Mesenchymal stem cell (in vitro differentiated cells and primary cell): ENCODE data around the gene VPS13A.

Experiments
- DNase-seq: peaks from one replicate; pipeline ENCODE4 v3.0.0-alpha.2; 2013
- H2AFZ ChIP-seq: one replicate; pipeline ENCODE4 v1.6.1; 2013; ENCODE audit warnings: low read depth, mild to moderate bottlenecking, control low read depth, inconsistent platforms, low read length, moderate library complexity
- H2AK5ac ChIP-seq: 2 replicates; pipeline ENCODE4 v1.6.1; 2013; ENCODE audit warnings: low read length, moderate library complexity, mild to moderate bottlenecking, inconsistent platforms; ENCODE audit not compliant: severe bottlenecking
- H2BK120ac ChIP-seq: one replicate; pipeline ENCODE4 v1.6.1; 2013; ENCODE audit warnings: low read depth, mild to moderate bottlenecking, inconsistent platforms, low read length, moderate library complexity
- H2BK12ac ChIP-seq, 2 experiments: one replicate each; pipeline ENCODE4 v1.6.1; 2013; ENCODE audit warnings: inconsistent platforms in 2 of 2, low read length in 2 of 2, mild to moderate bottlenecking in 2 of 2, moderate library complexity in 2 of 2, control low read depth in 1 of 2
- H2BK15ac ChIP-seq: one replicate; pipeline ENCODE4 v1.6.1; 2013; ENCODE audit warnings: mild to moderate bottlenecking, low read depth, inconsistent platforms; ENCODE audit not compliant: poor library complexity, severe bottlenecking
- H2BK5ac ChIP-seq: 2 replicates; pipeline ENCODE4 v1.6.1; 2013; ENCODE audit warnings: low read depth, mild to moderate bottlenecking, low read length, control low read depth, inconsistent platforms; ENCODE audit not compliant: poor library complexity, severe bottlenecking
- H3K14ac ChIP-seq, 2 experiments: one replicate each; pipeline ENCODE4 v1.6.1; 2013; ENCODE audit warnings: inconsistent platforms in 2 of 2, low read length in 2 of 2, control low read depth in 1 of 2, mild to moderate bottlenecking in 1 of 2, moderate library complexity in 1 of 2
- H3K18ac ChIP-seq, 2 experiments: one replicate each; pipeline ENCODE4 v1.6.1; 2013; ENCODE audit warnings: inconsistent platforms in 2 of 2, low read length in 2 of 2, control low read depth in 1 of 2, low read depth in 1 of 2, mild to moderate bottlenecking in 1 of 2
- H3K23ac ChIP-seq, 2 experiments: one replicate each; pipeline ENCODE4 v1.6.1; 2013; ENCODE audit warnings: inconsistent platforms in 2 of 2, low read length in 2 of 2, mild to moderate bottlenecking in 2 of 2, moderate library complexity in 2 of 2, control low read depth in 1 of 2
- H3K27ac ChIP-seq: 2 replicates; pipeline ENCODE4 v1.5.1; 2013; ENCODE audit warnings: mild to moderate bottlenecking, moderate library complexity, low read length, control low read depth, inconsistent platforms; ENCODE audit not compliant: poor library complexity, severe bottlenecking
- H3K27me3 ChIP-seq, 2 experiments: 2 replicates each; pipeline versions ENCODE4 v1.6.1 to v1.7.0; 2013; ENCODE audit warnings: low read length in 2 of 2, mild to moderate bottlenecking in 2 of 2, moderate library complexity in 2 of 2, control low read depth in 1 of 2, inconsistent platforms in 1 of 2; ENCODE audit not compliant: control insufficient read depth in 1 of 2, insufficient read depth in 1 of 2
- H3K36me3 ChIP-seq, 2 experiments: 2 replicates each; pipeline versions ENCODE4 v1.6.1 to v1.7.0; 2013; ENCODE audit warnings: low read length in 2 of 2, control low read depth in 1 of 2, inconsistent platforms in 1 of 2, low read depth in 1 of 2, mild to moderate bottlenecking in 1 of 2; ENCODE audit not compliant: insufficient read depth in 2 of 2, control insufficient read depth in 1 of 2
- H3K4ac ChIP-seq, 2 experiments: one replicate each; pipeline ENCODE4 v1.6.1; 2013; ENCODE audit warnings: inconsistent platforms in 2 of 2, low read length in 2 of 2, mild to moderate bottlenecking in 2 of 2, moderate library complexity in 2 of 2, control low read depth in 1 of 2, low read depth in 1 of 2
- H3K4me1 ChIP-seq: 2 replicates; pipeline ENCODE4 v1.6.1; 2013; ENCODE audit warnings: low read depth, low read length, control low read depth; ENCODE audit not compliant: control insufficient read depth, insufficient read depth
- H3K4me2 ChIP-seq: 2 replicates; pipeline ENCODE4 v1.6.1; 2013; ENCODE audit warnings: low read length, mild to moderate bottlenecking, inconsistent platforms; ENCODE audit not compliant: poor library complexity, severe bottlenecking
- H3K4me3 ChIP-seq, 2 experiments: 2 replicates each; pipeline versions ENCODE4 v1.5.1 to v1.7.0; 2013; ENCODE audit warnings: low read length in 2 of 2, mild to moderate bottlenecking in 2 of 2, control low read depth in 1 of 2, low read depth in 1 of 2; ENCODE audit not compliant: insufficient read depth in 1 of 2
- H3K79me1 ChIP-seq: replicated peaks from 2 replicates; pipeline ENCODE4 v1.6.1; 2013; ENCODE audit warnings: mild to moderate bottlenecking, control low read depth, low read length, inconsistent platforms; ENCODE audit not compliant: poor library complexity, severe bottlenecking
- H3K9ac ChIP-seq: 2 replicates; pipeline ENCODE4 v1.7.0; 2013; ENCODE audit warnings: mild to moderate bottlenecking, low read length, moderate library complexity
- H3K9me3 ChIP-seq: 2 replicates; pipeline ENCODE4 v1.7.0; 2013; ENCODE audit warnings: mild to moderate bottlenecking, low read length; ENCODE audit not compliant: control insufficient read depth
- H4K8ac ChIP-seq: one replicate; pipeline ENCODE4 v1.6.1; 2013; ENCODE audit warnings: inconsistent platforms, mild to moderate bottlenecking, low read length, moderate library complexity
- H4K91ac ChIP-seq: one replicate; pipeline ENCODE4 v1.6.1; 2013; ENCODE audit warnings: mild to moderate bottlenecking, low read length, inconsistent platforms
- WGBS: methylation state at CpG from one replicate; pipeline ENCODE4 v1.1.7; 2013; ENCODE audit warnings: mixed read lengths; 5-methylcytosine and 5-hydroxymethylcytosine counted together

Gene VPS13A

DNA sequence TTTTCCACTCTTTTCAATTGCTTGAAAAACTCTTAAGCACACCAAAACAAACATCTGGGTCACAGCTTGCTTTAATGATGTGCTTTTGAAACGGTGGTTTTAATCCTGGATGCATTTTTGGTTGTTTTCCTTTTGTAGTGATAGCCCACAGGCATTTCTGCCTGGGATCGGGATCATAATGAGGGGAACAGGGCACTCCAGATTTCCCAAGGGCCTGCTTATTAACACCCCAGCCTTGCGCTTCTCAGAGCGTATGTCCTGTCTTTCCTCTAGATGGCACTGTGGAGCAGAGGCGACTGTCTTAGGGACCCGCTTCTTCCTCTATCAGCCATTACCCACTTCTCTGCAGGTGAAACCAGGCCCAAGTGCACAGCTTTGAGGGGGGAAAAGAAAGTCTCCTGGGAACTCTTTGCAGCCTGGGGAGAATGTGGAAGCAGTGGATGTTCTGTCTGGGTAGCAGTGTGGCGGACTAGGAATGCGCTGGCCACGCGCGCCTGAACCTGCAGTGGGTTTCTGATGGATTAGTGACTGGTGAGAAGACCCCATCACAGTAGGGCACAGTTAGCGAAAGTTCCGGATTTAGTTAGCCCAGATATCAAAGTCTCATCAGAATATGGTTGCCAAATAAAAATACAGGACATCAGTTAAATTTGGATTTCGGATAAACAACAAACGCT is 280.7 kb downstream of the VPS13A start:
- Histone ChIP-seq H2AFZ (no peak overlapping the region), H2BK12ac (no peak overlapping the region), H3K36me3 (no peaks in the 10 kb centered on the region), H2BK5ac (no peak overlapping the region), H3K23ac (no peak overlapping the region), H4K8ac (peak overlapping the region; percentile 39), H3K9ac (no peak overlapping the region), H3K18ac (no peak overlapping the region), H3K4me3 (no peak overlapping the region), H3K4ac (no peak overlapping the region), H4K91ac (no peak overlapping the region), H2BK120ac (no peak overlapping the region), H3K4me1 (peaks cover 2% of the 10 kb centered on the region), H2AK5ac (no peak overlapping the region), H3K14ac (no peak overlapping the region), H3K4me2 (no peak overlapping the region), H3K27me3 (no peaks in the 10 kb centered on the region), H3K27ac (no peak overlapping the region), H3K9me3 (no peaks in the 10 kb centered on the region), H3K79me1 (no peaks in the 10 kb centered on the region), H2BK15ac (no peak overlapping the region)
- DNase-seq, result peak; percentile 75
- WGBS, result 56% methylated on average over 14 of the region's 15 CpGs

GRCh38 chr9:77460938-77461337 is 283.6 kb downstream of the VPS13A start:
- H3K4me3 ChIP-seq, result no peak overlapping the region
- no peak overlapping the region for H3K14ac ChIP-seq
- H3K9ac ChIP-seq, result no peak overlapping the region
- H2BK12ac ChIP-seq, result no peak overlapping the region
- no peak overlapping the region for H3K4me2 ChIP-seq
- no peak overlapping the region for H3K23ac ChIP-seq
- H2AFZ ChIP-seq, result no peak overlapping the region
- peaks cover 2% of the 10 kb centered on the region for H3K4me1 ChIP-seq
- 93% methylated on average over 5 of the region's 8 CpGs for WGBS
- no peaks in the 10 kb centered on the region for H3K27me3 ChIP-seq
- no peak overlapping the region for H2BK15ac ChIP-seq
- no peaks in the 10 kb centered on the region for H3K79me1 ChIP-seq
- no peak overlapping the region for H3K4ac ChIP-seq
- H3K27ac ChIP-seq, result no peak overlapping the region
- no peaks in the 10 kb centered on the region for H3K9me3 ChIP-seq
- DNase-seq, result no peak
- no peak overlapping the region for H4K91ac ChIP-seq
- H2BK120ac ChIP-seq, result no peak overlapping the region
- H2AK5ac ChIP-seq, result no peak overlapping the region
- no peak overlapping the region for H2BK5ac ChIP-seq
- no peaks in the 10 kb centered on the region for H3K36me3 ChIP-seq
- no peak overlapping the region for H3K18ac ChIP-seq
- no peak overlapping the region for H4K8ac ChIP-seq

- 90% methylated on average over 10 of the region's 10 CpGs for WGBS
- Histone ChIP-seq H3K23ac (no peak overlapping the region), H3K4me1 (peaks cover 2% of the 10 kb centered on the region)
These were observed 284.7 kb downstream of the VPS13A start for GRCh38 chr9:77462066-77462465.

DNA sequence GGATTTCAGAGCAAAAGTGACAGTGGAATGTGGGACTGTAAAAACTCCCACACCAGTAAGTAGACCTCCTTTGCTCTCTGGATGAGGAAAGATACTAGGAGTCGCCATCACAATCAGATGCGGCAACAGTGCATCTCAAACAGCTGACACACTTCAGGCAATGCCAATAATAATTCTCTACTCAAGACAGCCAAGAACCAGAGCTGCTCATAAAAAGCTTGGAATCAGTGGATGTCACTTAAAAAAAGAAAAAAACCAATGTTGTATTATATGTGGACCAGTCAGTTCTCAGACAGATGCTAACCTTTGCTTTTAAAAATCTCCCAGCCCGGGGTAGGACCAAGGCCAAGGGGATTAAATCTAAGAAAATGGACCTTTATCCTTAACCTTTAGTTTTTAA is 285.8 kb downstream of the VPS13A start:
- Histone ChIP-seq H3K23ac (no peak overlapping the region), H2AK5ac (no peak overlapping the region), H3K18ac (no peak overlapping the region), H3K4ac (no peak overlapping the region), H3K14ac (no peak overlapping the region), H2BK5ac (no peak overlapping the region), H2AFZ (no peak overlapping the region), H2BK12ac (no peak overlapping the region), H4K8ac (no peak overlapping the region), H4K91ac (no peak overlapping the region), H3K79me1 (no peaks in the 10 kb centered on the region), H2BK120ac (no peak overlapping the region), H2BK15ac (no peak overlapping the region), H3K9ac (no peak overlapping the region), H3K4me3 (no peak overlapping the region), H3K27ac (no peak overlapping the region), H3K4me1 (peaks cover 1% of the 10 kb centered on the region), H3K4me2 (no peak overlapping the region), H3K9me3 (no peaks in the 10 kb centered on the region), H3K27me3 (no peaks in the 10 kb centered on the region), H3K36me3 (no peaks in the 10 kb centered on the region)
- 93% methylated on average over 3 of the region's 3 CpGs for WGBS
- DNase-seq, result no peak

More at GRCh38 chr9:77462066-77462465, 284.7 kb downstream of the VPS13A start:
- no peak overlapping the region for H3K4ac ChIP-seq
- no peak overlapping the region for H2AFZ ChIP-seq
- H3K27me3 ChIP-seq, result no peaks in the 10 kb centered on the region
- no peak overlapping the region for H3K9ac ChIP-seq
- H3K4me3 ChIP-seq, result no peak overlapping the region
- no peaks in the 10 kb centered on the region for H3K9me3 ChIP-seq
- H3K18ac ChIP-seq, result no peak overlapping the region
- DNase-seq, result no peak
- H4K91ac ChIP-seq, result no peak overlapping the region
- no peak overlapping the region for H2AK5ac ChIP-seq
- H3K79me1 ChIP-seq, result no peaks in the 10 kb centered on the region
- H3K27ac ChIP-seq, result no peak overlapping the region
- H2BK120ac ChIP-seq, result no peak overlapping the region
- H2BK12ac ChIP-seq, result no peak overlapping the region
- H4K8ac ChIP-seq, result no peak overlapping the region
- no peak overlapping the region for H2BK15ac ChIP-seq
- H3K36me3 ChIP-seq, result no peaks in the 10 kb centered on the region
- no peak overlapping the region for H3K14ac ChIP-seq
- no peak overlapping the region for H3K4me2 ChIP-seq
- H2BK5ac ChIP-seq, result no peak overlapping the region
